ENCODE results near the gene SLC24A4.

Gene SLC24A4

GRCh38 chr14:92439537-92440344, 116.8 kb downstream of the SLC24A4 start:
- Mint-ChIP-seq H3K27me3 (ENCODE audit: low read depth) (peaks cover 8% of the 10 kb centered on the region), H3K36me3 (ENCODE audit: low read depth) (no peaks in the 10 kb centered on the region), H3K4me3 (no peak overlapping the region), H3K4me1 (ENCODE audit: low read depth) (peaks cover 2% of the 10 kb centered on the region), H3K9me3 (peaks cover 3% of the 10 kb centered on the region), H3K27ac (no peak overlapping the region)

DNA sequence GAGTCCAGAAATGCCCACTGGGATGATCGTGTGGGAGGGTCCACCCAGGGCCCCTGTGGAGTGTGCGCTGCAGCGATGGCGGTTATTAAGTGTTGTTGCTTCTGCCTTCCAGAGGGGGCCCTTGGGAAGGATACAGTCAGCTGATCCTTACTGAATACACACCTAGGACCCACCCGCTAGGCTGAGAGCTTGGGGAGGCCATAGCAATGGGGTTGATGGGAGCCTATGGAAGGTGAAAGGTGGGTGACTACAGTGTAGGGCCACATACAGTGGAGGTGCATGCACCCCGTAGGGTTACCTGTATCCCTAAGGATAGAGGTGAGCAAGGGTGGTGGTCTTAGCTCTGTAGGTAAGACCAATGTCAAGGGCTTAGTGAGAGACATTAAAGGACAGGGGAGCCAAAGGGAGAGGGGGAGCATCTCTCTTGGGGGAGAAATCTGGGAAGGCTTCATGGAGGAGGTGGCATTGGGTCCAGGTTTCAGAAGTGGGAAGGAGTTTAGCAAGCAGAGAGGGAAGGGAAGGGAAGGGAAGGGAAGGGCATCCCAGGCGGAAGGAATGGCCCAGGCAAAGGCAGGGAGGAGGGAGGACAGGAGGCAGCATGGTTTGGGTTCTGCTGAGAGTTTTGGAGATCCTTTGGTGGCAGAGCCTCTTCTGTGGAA, 117.5 kb downstream of the SLC24A4 start:
- peaks cover 8% of the 10 kb centered on the region for H3K27me3 Mint-ChIP-seq (ENCODE audit: low read depth)
- H3K4me1 Mint-ChIP-seq (ENCODE audit: low read depth) = peaks cover 2% of the 10 kb centered on the region
- no peak overlapping the region for H3K4me3 Mint-ChIP-seq
- H3K9me3 Mint-ChIP-seq = peaks cover 3% of the 10 kb centered on the region
- H3K36me3 Mint-ChIP-seq (ENCODE audit: low read depth) = no peaks in the 10 kb centered on the region
- no peak overlapping the region for H3K27ac Mint-ChIP-seq

GRCh38 chr14:92441751-92442504, 119.0 kb downstream of the SLC24A4 start:
- no peak overlapping the region for H3K27ac Mint-ChIP-seq
- no peak overlapping the region for H3K4me3 Mint-ChIP-seq
- H3K4me1 Mint-ChIP-seq (ENCODE audit: low read depth) = peaks cover 2% of the 10 kb centered on the region
- H3K9me3 Mint-ChIP-seq = peaks cover 3% of the 10 kb centered on the region
- H3K36me3 Mint-ChIP-seq (ENCODE audit: low read depth) = no peaks in the 10 kb centered on the region
- peaks cover 8% of the 10 kb centered on the region for H3K27me3 Mint-ChIP-seq (ENCODE audit: low read depth)

DNA sequence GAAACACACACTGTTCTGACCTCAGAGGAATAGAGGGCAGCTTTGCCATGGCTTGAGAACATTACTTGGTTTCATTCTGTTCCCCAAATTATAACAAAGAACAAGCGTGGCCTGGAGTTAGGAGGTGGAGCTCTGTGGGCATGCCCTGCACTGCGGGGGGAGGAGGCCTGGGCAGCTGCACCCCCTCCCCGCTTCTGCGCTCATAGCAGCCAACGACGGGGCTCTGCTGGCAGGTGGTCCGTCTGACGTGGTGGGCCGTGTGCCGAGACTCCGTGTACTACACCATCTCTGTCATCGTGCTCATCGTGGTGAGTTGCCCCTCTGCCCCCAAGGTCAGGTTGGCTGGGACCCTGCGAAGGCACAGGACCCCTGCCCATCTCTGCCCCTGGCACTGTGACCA, 120.2 kb downstream of the SLC24A4 start:
- H3K36me3 Mint-ChIP-seq (ENCODE audit: low read depth) = no peaks in the 10 kb centered on the region

GRCh38 chr14:92443741-92444140, 120.8 kb downstream of the SLC24A4 start:
- H3K4me3 Mint-ChIP-seq = no peak overlapping the region
- no peak overlapping the region for H3K27ac Mint-ChIP-seq
- no peaks in the 10 kb centered on the region for H3K9me3 Mint-ChIP-seq
- H3K4me1 Mint-ChIP-seq (ENCODE audit: low read depth) = no peaks in the 10 kb centered on the region
- H3K27me3 Mint-ChIP-seq (ENCODE audit: low read depth) = peaks cover 4% of the 10 kb centered on the region
- H3K36me3 Mint-ChIP-seq (ENCODE audit: low read depth) = no peaks in the 10 kb centered on the region

More for the DNA sequence above, 120.2 kb downstream of the SLC24A4 start:
- Mint-ChIP-seq H3K4me3 (no peak overlapping the region), H3K27me3 (ENCODE audit: low read depth) (peaks cover 4% of the 10 kb centered on the region), H3K27ac (no peak overlapping the region), H3K9me3 (no peaks in the 10 kb centered on the region), H3K4me1 (ENCODE audit: low read depth) (no peaks in the 10 kb centered on the region)

DNA sequence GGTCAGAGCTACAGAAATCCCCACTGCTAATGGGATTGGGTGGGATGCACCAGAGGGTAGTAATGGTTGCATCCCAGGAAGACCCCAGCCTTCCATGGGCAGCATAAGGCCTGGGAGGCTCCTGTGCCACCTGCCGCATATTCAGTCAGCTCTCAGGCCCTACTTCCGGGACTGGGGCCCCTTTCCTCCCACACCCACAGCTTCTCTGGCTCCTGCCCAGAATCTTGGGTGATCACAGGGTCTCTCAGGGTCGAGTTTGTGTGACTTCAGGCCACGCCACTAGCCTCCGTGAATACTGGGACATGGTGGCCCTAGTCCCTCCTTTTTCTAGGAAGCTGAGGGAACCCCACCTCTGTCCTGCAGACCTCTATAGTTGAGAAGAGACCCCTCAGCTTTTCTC, 123.8 kb downstream of the SLC24A4 start:
- H3K9me3 Mint-ChIP-seq = no peaks in the 10 kb centered on the region
- no peaks in the 10 kb centered on the region for H3K36me3 Mint-ChIP-seq (ENCODE audit: low read depth)
- H3K4me3 Mint-ChIP-seq = no peak overlapping the region
- H3K27ac Mint-ChIP-seq = no peak overlapping the region
- no peaks in the 10 kb centered on the region for H3K4me1 Mint-ChIP-seq (ENCODE audit: low read depth)
- H3K27me3 Mint-ChIP-seq (ENCODE audit: low read depth) = no peaks in the 10 kb centered on the region

GRCh38 chr14:92447416-92448197, 124.6 kb downstream of the SLC24A4 start:
- no peak overlapping the region for H3K27ac Mint-ChIP-seq

GRCh38 chr14:92448786-92449185, 125.8 kb downstream of the SLC24A4 start:
- H3K4me3 Mint-ChIP-seq = no peak overlapping the region
- H3K27me3 Mint-ChIP-seq (ENCODE audit: low read depth) = no peaks in the 10 kb centered on the region
- no peaks in the 10 kb centered on the region for H3K4me1 Mint-ChIP-seq (ENCODE audit: low read depth)
- no peaks in the 10 kb centered on the region for H3K9me3 Mint-ChIP-seq
- H3K36me3 Mint-ChIP-seq (ENCODE audit: low read depth) = no peaks in the 10 kb centered on the region
- no peak overlapping the region for H3K27ac Mint-ChIP-seq

More at GRCh38 chr14:92447416-92448197, 124.6 kb downstream of the SLC24A4 start:
- H3K36me3 Mint-ChIP-seq (ENCODE audit: low read depth) = no peaks in the 10 kb centered on the region
- no peaks in the 10 kb centered on the region for H3K9me3 Mint-ChIP-seq
- H3K27me3 Mint-ChIP-seq (ENCODE audit: low read depth) = no peaks in the 10 kb centered on the region
- no peaks in the 10 kb centered on the region for H3K4me1 Mint-ChIP-seq (ENCODE audit: low read depth)
- H3K4me3 Mint-ChIP-seq = no peak overlapping the region

DNA sequence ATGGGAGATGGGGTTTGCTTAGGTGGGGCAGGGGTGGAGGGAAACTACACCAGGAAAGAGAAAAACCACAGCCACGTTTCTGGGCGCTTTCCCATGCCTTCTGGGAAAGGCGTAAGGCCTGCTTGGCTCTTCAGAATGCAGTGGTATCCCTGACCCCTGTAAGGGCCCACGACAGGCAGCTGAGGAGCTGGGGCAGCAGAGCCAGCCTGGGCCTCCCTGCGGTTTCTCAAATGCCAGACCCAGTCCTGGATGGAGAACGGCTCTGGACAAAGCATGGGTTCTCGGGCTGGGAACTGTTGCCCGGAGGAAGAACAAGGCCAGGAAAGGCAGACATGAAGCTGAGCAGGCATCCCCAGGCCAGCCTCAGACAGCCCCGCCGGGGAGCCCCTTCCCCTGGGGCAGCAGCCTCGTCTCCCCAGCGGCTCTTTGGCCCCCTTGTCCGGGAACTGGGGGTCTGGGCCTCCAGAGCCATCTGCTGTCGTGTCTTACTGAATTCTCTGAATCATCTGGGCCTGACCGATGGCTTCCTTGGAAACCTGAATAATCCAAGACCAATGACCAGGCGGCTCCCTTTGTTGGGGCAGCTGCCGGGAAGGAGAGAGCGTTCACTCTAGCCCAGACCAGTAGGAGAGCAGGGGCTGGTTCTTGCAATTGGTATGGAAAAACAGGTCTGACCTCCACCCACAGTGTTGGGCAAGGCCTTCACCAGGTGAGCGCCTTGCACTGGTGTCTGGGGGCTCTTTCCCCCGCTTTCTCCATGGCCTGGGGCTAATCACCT, 126.6 kb downstream of the SLC24A4 start:
- H3K27me3 Mint-ChIP-seq (ENCODE audit: low read depth) = no peaks in the 10 kb centered on the region
- H3K27ac Mint-ChIP-seq = no peak overlapping the region
- no peaks in the 10 kb centered on the region for H3K9me3 Mint-ChIP-seq
- no peaks in the 10 kb centered on the region for H3K4me1 Mint-ChIP-seq (ENCODE audit: low read depth)
- no peaks in the 10 kb centered on the region for H3K36me3 Mint-ChIP-seq (ENCODE audit: low read depth)
- H3K4me3 Mint-ChIP-seq = no peak overlapping the region

- H3K27ac Mint-ChIP-seq = no peak overlapping the region
Measured at GRCh38 chr14:92450351-92451070, 127.5 kb downstream of the SLC24A4 start.

DNA sequence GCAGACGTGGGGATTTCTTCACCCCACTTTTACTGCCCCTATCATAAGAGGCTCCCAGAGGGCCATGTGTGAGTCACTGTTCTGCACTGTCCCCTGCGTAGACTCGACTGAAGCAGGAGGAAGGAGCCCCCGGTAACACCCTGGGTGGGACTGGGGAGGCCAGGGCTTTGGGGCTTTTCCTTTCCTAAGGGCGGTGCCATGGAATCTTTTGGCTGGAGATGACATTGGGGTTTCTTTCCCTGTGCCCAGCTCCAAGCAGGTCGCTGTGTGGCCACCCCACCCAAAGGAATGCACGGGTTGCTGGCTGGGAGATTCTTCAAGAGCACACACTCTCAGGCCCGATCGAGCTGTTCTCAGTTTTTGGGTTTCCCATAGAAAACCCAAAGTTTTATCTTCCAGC, 128.3 kb downstream of the SLC24A4 start:
- Mint-ChIP-seq H3K36me3 (ENCODE audit: low read depth) (no peaks in the 10 kb centered on the region), H3K4me1 (ENCODE audit: low read depth) (no peaks in the 10 kb centered on the region), H3K9me3 (no peaks in the 10 kb centered on the region), H3K27ac (no peak overlapping the region), H3K4me3 (no peak overlapping the region), H3K27me3 (ENCODE audit: low read depth) (no peaks in the 10 kb centered on the region)

More at GRCh38 chr14:92450351-92451070, 127.5 kb downstream of the SLC24A4 start:
- Mint-ChIP-seq H3K4me1 (ENCODE audit: low read depth) (no peaks in the 10 kb centered on the region), H3K27me3 (ENCODE audit: low read depth) (no peaks in the 10 kb centered on the region), H3K4me3 (no peak overlapping the region), H3K36me3 (ENCODE audit: low read depth) (no peaks in the 10 kb centered on the region), H3K9me3 (no peaks in the 10 kb centered on the region)

GRCh38 chr14:92451755-92452154, 128.8 kb downstream of the SLC24A4 start:
- Mint-ChIP-seq H3K9me3 (no peaks in the 10 kb centered on the region), H3K4me3 (no peak overlapping the region), H3K27ac (no peak overlapping the region), H3K27me3 (ENCODE audit: low read depth) (no peaks in the 10 kb centered on the region), H3K36me3 (ENCODE audit: low read depth) (no peaks in the 10 kb centered on the region), H3K4me1 (ENCODE audit: low read depth) (no peaks in the 10 kb centered on the region)

DNA sequence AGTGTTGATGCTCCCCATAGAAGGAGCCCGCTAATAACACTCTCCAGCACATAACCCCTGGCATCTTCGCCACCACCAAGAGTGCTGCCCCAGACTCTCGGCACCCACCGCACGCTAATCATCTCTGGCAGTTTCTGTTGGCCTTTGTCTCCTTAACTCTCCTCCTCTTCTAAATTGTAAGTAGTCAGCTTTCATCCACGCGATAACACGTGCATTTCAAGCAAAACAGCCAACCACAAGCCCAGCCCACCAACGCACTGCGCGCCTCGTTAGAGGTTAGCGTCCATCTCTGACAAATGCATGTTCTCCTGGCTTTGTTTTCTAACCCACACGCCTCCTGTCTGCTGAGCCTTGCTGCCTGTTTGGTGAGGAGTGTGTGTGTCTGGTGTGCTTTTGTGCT, 129.5 kb downstream of the SLC24A4 start:
- H3K27me3 Mint-ChIP-seq (ENCODE audit: low read depth) = no peaks in the 10 kb centered on the region
- H3K4me3 Mint-ChIP-seq = no peak overlapping the region
- no peaks in the 10 kb centered on the region for H3K9me3 Mint-ChIP-seq
- H3K27ac Mint-ChIP-seq = no peak overlapping the region
- H3K4me1 Mint-ChIP-seq (ENCODE audit: low read depth) = no peaks in the 10 kb centered on the region
- no peaks in the 10 kb centered on the region for H3K36me3 Mint-ChIP-seq (ENCODE audit: low read depth)

All from T-helper 1 cell treated with Interleukin-12 subunit alpha and Interleukin-12 subunit beta and Interleukin-4 antibody, amounts not matched to agents 30 μg/mL and 1 μg/mL, for 36 hours (primary cell).